ENCODE data around the gene TUBB.
A peak's percentile ranks its signal among the peaks of the same experiment; 100 is the strongest.
"Not testable (repeated sequence)": the region's sequence is repeated elsewhere in the genome, so short reads cannot be mapped to it uniquely, and the experiment has no call there.

Gene TUBB

GRCh38 chr6:30719356-30719755 lies 796 bp upstream of the TUBB start:
- DNase-seq, result no peak

- DNase-seq, result peak; percentile 35
Measured at GRCh38 chr6:30720738-30721197, 616 bp downstream of the TUBB start.

GRCh38 chr6:30721198-30722024 lies 1.3 kb downstream of the TUBB start:
- peak; percentile 74 for DNase-seq

GRCh38 chr6:30722025-30722279 lies 1.8 kb downstream of the TUBB start:
- not testable (repeated sequence) for DNase-seq

- peak; percentile 42 for DNase-seq
Measured at GRCh38 chr6:30722280-30723112, 2.3 kb downstream of the TUBB start.

- not testable (repeated sequence) for DNase-seq
Measured at GRCh38 chr6:30723159-30723842, 3.1 kb downstream of the TUBB start.

GRCh38 chr6:30723843-30724741 lies 3.9 kb downstream of the TUBB start:
- DNase-seq, result not testable (repeated sequence)

- no peak for DNase-seq
Measured at GRCh38 chr6:30724906-30725667, 4.9 kb downstream of the TUBB start.

- DNase-seq, result no peak
Measured at GRCh38 chr6:30725713-30726505, 5.8 kb downstream of the TUBB start.

GRCh38 chr6:30726506-30727413 lies 6.6 kb downstream of the TUBB start:
- no peak for DNase-seq

GRCh38 chr6:30727920-30728553 lies 7.9 kb downstream of the TUBB start:
- DNase-seq, result no peak

GRCh38 chr6:30730601-30731435 lies 10.7 kb downstream of the TUBB start:
- DNase-seq, result no peak

- no peak for DNase-seq
Measured at GRCh38 chr6:30732237-30732943, 12.2 kb downstream of the TUBB start.

- DNase-seq, result no peak
Measured at GRCh38 chr6:30735668-30736314, 15.6 kb downstream of the TUBB start.

GRCh38 chr6:30738532-30738931 lies 18.4 kb downstream of the TUBB start:
- no peak for DNase-seq

- no peak for DNase-seq
Measured at GRCh38 chr6:30740540-30740870, 20.4 kb downstream of the TUBB start.

Data from NCI-H446 treated with DMSO at 0.1 percent for 48 hours (cell line).